Right renal cortex interstitium (tissue), 3 donors: ENCODE data around the gene ITGB1BP1. TPM values are rescaled to one million over a fixed set of nuclear protein-coding genes. Genes with fewer than 3 reads are reported as not detected.
A peak's percentile ranks its signal among the peaks of the same experiment; 100 is the strongest.

Experiments used
- DNase-seq, 3 donors: peaks; one replicate each; pipeline ENCODE4 v3.0.0-alpha.2; 2013; ENCODE audit warnings: low read depth in 3 of 3, low spot score in 2 of 3
- polyA plus RNA-seq, 3 donors: library from polyadenylated mRNA; unstranded; fragments of 120-200 nt; gene quantifications; one replicate each; pipeline ENCODE4 v1.2.1, GENCODE V29; 2013; ENCODE audit not compliant: insufficient read length in 3 of 3

Gene ITGB1BP1, protein sequence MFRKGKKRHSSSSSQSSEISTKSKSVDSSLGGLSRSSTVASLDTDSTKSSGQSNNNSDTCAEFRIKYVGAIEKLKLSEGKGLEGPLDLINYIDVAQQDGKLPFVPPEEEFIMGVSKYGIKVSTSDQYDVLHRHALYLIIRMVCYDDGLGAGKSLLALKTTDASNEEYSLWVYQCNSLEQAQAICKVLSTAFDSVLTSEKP
- 10 to 100 TPM; 66.0 to 86.4 (median 73.3) TPM for polyA plus RNA-seq

- peak; percentile 95 to 98 (median 96) for DNase-seq
Measured at GRCh38 chr2:9423100-9423921, at the start of gene ITGB1BP1, which contains the start of gene CPSF3. ITGB1BP1 (minus strand) TSS chr2:9423528; CDS start chr2:9418697, 4,831 bp downstream. CPSF3 (plus strand) TSS chr2:9423654; CDS start chr2:9423774, 120 bp downstream.

- DNase-seq: no peak
Measured at GRCh38 chr2:9472511-9472910, 49.2 kb upstream of the ITGB1BP1 start.

- no peak for DNase-seq
Measured at GRCh38 chr2:9471206-9471605, 47.9 kb upstream of the ITGB1BP1 start.

DNA sequence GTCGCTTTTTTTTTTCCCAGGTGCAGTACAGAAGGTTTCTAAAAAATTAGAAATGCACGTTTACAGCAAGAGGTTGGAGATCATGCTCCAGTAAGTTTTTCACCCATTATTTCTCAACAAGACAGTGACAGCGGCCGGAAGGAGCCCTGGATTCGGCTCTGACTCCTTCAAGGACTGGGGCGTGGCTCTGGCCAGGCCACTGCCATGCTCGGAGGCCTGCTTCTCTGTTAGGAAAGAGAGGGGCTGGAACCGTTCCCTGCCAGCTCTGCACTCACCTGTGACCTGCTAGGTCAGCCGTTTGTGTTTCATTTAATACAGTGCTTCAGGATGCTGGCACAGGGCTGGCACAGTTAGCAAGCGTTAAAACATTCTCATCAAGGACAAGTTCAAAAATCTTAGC lies 44.4 kb upstream of the ITGB1BP1 start:
- DNase-seq: no peak

- no peak for DNase-seq
Measured at GRCh38 chr2:9466147-9466683, 42.9 kb upstream of the ITGB1BP1 start.

- DNase-seq: no peak
Measured at GRCh38 chr2:9465170-9465569, 41.8 kb upstream of the ITGB1BP1 start.

DNA sequence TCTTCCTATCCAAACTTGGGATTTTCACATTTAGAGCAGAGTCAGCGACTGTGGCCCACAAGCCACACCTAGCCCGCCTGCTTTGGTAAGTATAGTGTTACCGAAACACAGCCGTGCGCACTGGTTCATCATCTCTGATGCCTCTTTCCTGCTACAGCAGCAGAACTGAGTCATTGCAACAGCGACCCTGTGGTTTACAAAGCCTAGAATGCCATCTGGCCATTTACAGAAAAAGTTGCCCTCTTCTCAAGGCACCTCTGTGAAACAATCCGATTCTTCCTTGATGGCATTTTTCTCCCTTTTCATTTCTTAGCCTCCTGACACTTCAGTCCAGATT lies 40.3 kb upstream of the ITGB1BP1 start:
- no peak for DNase-seq

GRCh38 chr2:9462886-9463697 lies 39.8 kb upstream of the ITGB1BP1 start:
- no peak for DNase-seq

DNA sequence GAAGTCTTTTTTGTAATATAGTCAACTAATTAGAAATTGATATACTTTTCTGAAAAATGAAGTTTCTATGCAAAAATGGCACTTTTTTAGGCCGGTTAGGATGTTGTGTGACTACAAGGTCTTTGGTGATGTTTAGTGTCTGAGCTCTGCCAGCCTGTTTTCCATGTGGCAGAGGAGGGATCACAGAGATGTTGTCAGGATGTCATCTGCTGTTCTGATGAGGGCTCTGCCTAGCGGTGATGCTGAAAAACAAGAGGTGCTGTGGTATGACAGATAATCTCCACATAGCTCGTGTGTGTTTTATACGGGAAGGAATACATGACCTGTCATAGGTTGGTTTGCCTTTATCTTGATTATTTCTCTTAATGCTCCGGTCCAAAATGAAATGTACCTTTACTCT lies 39.0 kb upstream of the ITGB1BP1 start:
- DNase-seq: no peak

GRCh38 chr2:9461079-9461478 lies 37.8 kb upstream of the ITGB1BP1 start:
- no peak for DNase-seq

DNA sequence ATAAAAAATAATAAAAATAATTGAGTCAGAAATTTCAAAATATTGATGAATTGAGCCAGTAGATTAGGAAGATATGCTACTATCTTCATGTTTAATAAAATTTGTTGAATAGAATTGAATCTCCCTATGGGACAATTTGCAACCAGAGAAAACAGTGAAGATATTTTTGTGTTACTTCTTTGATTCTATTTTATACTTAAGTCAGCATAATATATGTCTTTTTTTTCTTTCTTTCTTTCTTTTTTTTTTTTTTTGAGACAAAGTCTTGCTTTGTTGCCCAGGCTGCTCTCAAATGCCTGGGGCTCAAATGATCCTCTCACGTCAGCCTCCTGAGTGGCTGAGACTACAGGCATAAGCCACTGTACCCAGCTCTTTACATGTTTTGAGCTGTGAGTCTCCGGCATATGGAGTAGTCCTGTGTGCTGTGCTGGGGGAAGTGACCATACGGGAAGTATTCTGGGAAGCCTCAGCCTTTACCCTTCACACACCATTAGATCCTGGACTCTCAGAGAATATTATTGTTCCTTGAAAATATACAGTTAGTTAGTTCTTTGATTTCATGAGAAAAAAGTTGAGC lies 37.2 kb upstream of the ITGB1BP1 start:
- DNase-seq: no peak

- no peak for DNase-seq
Measured at GRCh38 chr2:9451231-9451630, 27.9 kb upstream of the ITGB1BP1 start.

GRCh38 chr2:9445089-9445488 lies 21.8 kb upstream of the ITGB1BP1 start:
- no peak for DNase-seq

DNA sequence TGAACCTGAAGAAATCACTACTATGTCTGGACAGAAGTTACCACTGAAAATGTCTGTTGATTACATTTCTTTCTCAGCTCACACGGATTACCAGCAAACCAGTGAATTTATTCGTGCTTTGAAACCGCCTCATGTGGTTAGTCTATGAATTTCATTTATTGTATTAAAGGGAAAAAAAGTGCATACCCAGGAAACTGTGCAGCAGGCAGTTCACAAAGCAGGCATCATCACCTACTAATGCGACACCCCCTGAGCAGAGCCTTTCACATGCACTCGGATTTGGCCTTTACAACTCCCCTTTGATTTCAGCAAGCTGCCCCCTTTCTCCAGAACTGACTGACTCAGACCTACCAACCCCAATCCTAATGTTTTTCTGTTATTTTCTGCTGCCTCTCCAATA lies 20.2 kb upstream of the ITGB1BP1 start:
- no peak for DNase-seq

DNA sequence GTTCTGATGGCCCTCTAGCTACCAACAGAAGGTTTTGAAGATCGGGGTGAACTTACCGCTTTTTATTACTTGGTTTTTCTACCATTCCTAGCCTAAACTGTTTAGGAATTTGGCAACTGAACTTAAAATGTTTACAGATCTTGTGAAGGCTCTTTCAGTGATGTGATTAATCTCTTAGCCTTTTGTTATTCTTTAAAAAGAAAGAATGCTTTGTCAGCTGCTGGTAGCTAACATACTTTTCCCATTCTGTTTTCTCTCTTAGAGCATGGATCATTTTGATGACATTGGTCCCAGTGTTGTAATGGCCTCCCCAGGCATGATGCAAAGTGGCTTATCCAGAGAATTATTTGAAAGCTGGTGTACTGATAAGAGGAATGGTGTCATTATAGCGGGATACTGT lies 18.2 kb upstream of the ITGB1BP1 start:
- no peak for DNase-seq

DNA sequence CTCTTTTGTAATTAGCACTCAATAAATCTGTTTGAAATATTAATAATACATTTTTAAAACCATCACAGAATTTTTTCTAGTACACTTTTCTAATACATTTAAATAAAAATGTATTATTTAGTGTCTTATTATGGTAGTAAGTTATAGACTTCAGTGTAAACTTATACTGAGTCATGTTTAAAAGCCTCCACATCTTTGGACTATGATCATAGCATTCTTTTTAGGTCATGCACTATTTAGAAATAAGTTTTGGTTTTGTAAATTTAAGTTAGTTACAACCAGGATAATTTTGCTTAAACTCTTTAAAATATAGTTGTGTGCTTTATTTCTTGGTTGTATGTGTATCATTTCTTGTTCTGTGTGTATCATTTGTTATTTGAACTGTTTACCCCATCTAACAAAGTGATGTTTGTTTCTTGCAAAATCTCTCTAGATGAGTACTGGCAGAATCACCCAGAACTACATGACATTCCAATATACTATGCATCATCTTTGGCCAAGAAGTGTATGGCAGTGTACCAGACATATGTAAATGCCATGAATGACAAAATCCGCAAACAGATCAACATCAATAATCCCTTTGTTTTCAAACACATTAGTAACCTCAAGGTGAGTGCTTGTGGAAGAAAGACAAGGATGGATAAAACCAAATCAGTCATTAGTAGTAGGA lies 16.9 kb upstream of the ITGB1BP1 start:
- DNase-seq: no peak

DNA sequence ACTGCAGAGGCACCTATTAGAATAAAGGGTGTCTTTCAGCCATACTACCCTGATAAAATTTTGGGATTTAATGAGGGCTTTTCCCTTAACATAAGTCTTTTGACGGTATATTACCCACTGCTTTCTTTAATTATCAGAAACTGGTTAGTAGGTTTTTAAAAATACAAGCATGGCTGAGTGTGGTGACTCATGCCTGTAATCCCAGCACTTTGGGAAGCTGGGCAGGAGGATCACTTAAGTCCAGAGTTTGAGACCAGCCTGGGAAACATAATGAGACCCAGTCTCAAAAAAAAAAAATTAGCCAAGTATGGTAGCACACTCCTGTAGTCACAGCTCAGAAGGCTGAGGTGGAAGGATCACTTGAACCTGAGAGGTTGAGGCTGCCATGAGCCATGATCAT lies 16.2 kb upstream of the ITGB1BP1 start:
- no peak for DNase-seq

DNA sequence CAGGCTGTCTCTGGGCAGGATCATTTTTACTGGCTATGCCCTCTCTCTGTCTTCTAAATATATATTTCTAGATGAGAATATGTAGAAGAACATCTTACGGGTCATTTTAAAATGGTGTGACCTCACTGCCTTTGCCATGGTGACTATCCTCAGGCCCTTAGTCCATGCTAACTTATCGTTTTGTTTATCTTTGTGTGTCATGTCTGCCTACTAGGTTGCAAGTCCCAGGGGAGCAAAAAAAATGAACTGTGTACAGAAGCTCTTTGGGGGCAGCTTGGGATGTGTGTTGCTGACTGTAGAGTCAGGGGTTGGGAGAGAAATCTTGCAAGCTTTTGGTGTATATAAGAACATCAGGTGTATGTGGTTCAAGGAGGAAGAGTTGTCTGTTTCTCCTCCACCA lies 11.2 kb upstream of the ITGB1BP1 start:
- no peak for DNase-seq

DNA sequence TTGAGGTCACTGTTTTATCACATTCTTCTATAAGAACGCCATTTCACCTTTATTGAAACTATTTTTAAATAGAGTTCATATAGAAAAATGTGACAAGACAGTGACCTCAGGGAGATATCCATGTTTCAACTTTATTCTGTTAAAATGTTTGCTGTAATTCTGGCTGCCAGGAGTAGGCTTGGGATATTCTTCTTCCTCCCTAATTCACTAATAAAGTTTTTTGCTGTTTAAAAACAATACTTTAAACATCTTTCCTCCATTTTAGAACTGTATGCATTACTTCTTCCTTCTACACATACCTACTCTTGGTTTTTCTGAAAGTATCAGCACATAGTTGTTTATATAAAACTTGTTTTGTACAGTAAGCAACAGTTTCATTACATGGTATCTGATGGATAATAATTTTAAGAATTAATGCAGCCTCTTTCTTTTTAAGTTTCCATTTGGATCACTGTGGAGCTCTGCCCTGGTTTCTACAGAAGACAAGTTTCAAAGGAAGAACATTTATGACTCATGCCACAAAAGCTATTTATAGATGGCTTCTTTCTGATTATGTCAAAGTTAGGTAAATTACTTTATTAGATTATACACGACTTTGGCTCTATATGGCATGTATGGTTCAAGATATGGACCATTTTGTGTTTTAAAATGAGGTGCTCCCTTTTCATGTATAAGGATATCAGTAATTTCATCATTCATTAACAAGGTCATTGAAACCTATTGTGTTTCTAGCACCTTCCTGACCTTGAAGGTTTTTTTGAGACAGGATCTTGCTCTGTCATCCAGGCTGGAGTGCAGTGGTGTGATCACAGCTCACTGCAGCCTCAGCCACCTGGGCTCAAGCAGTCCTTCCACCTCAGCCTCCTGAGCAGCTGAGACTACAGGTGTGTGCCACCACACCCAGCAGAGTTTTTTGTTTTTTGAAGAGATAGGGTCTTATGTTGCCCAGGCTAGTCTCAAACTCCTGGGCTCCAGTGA lies 7.3 kb upstream of the ITGB1BP1 start:
- DNase-seq: no peak
